H1 (cell line): ENCODE results near the gene DPYD. TPM values are rescaled to one million over a fixed set of nuclear protein-coding genes. Genes with fewer than 3 reads are reported as not detected.

Experiments used
- CTCF ChIA-PET: fragments of 300-600 bp; sonication (Branson Sonifier 250); formaldehyde crosslinking; loops from one replicate; lab custom pipeline; 2021; ENCODE audit not compliant: partially characterized antibody; lab: Charles Lee
- POLR2A ChIA-PET: fragments of 300-600 bp; sonication (Branson Sonifier 250); formaldehyde crosslinking; loops from one replicate; lab custom pipeline; 2021; ENCODE audit warnings: inconsistent platforms; ENCODE audit not compliant: partially characterized antibody; lab: Charles Lee
- DNase-seq, 2 experiments: peaks; one replicate each; pipeline versions ENCODE4 v3.0.0 to v3.0.0-alpha.2; 2010 to 2022; ENCODE audit warnings: low spot score in 2 of 2, low read depth in 1 of 2, mixed read lengths in 1 of 2
- FAIRE-seq: peaks from 2 replicates; lab custom pipeline; 2011; peaks lifted over from hg19 to GRCh38; lab: Jason Lieb, UNC
- H2AFZ ChIP-seq: 2 replicates; pipeline ENCODE4 v1.8.1; 2012; ENCODE audit warnings: low read length, inconsistent platforms
- H2AK5ac ChIP-seq: 2 replicates; pipeline ENCODE4 v1.6.1; 2013; ENCODE audit warnings: low read depth, low read length
- H2BK120ac ChIP-seq: replicated peaks from 2 replicates; pipeline ENCODE3; 2013; ENCODE audit warnings: low read depth, low read length, inconsistent platforms
- H2BK12ac ChIP-seq: 2 replicates; pipeline ENCODE4 v1.6.1; 2013; ENCODE audit warnings: low read depth, low read length
- H2BK15ac ChIP-seq: 2 replicates; pipeline ENCODE4 v1.6.1; 2013; ENCODE audit warnings: low read length
- H2BK20ac ChIP-seq: 2 replicates; pipeline ENCODE4 v1.6.1; 2013; ENCODE audit warnings: low read length
- H2BK5ac ChIP-seq: 2 replicates; pipeline ENCODE4 v1.6.1; 2013; ENCODE audit warnings: low read depth, low read length
- H3K14ac ChIP-seq: 2 replicates; pipeline ENCODE4 v1.6.1; 2013; ENCODE audit warnings: inconsistent platforms; ENCODE audit not compliant: insufficient read length
- H3K18ac ChIP-seq: 2 replicates; pipeline ENCODE4 v1.6.1; 2013; ENCODE audit warnings: low read length; ENCODE audit errors: extremely low read depth
- H3K23ac ChIP-seq: 2 replicates; pipeline ENCODE4 v1.6.1; 2013; ENCODE audit warnings: inconsistent platforms; ENCODE audit not compliant: insufficient read length
- H3K23me2 ChIP-seq: 2 replicates; pipeline ENCODE4 v1.6.1; 2013; ENCODE audit warnings: low read depth, low read length
- H3K27ac ChIP-seq: 2 replicates; pipeline ENCODE4 v1.6.1; 2011; ENCODE audit warnings: low read depth, low read length, inconsistent platforms
- H3K27me3 ChIP-seq, 4 experiments: replicated peaks in 1 of 4; 1 replicate in 1 of 4; 2 replicates in 3 of 4; pipeline versions ENCODE4 v1.6.1 to v1.8.1; 2011 to 2013; ENCODE audit warnings: low read length in 3 of 4, mild to moderate bottlenecking in 3 of 4, inconsistent platforms in 2 of 4, mixed read lengths in 2 of 4, moderate library complexity in 1 of 4; ENCODE audit not compliant: control insufficient read depth in 3 of 4, insufficient read depth in 3 of 4; ENCODE audit errors: extremely low read depth in 1 of 4
- H3K36me3 ChIP-seq, 4 experiments: 2 replicates each; pipeline versions ENCODE4 v1.6.1 to v1.8.1; 2011 to 2013; ENCODE audit warnings: mild to moderate bottlenecking in 4 of 4, low read length in 3 of 4, moderate library complexity in 2 of 4, control low read depth in 1 of 4, inconsistent platforms in 1 of 4; ENCODE audit not compliant: insufficient read depth in 4 of 4, control insufficient read depth in 2 of 4
- H3K4ac ChIP-seq: replicated peaks from 2 replicates; pipeline ENCODE3; 2013; ENCODE audit warnings: low read length, low read depth, mixed read lengths, inconsistent platforms; ENCODE audit not compliant: insufficient read length
- H3K4me1 ChIP-seq, 4 experiments: replicated peaks in 1 of 4; 1 replicate in 1 of 4; 2 replicates in 3 of 4; pipeline versions ENCODE4 v1.6.1 to v1.8.1; 2011 to 2013; ENCODE audit warnings: low read length in 3 of 4, inconsistent platforms in 2 of 4, mixed read lengths in 1 of 4; ENCODE audit not compliant: insufficient read depth in 4 of 4, control insufficient read depth in 3 of 4
- H3K4me2 ChIP-seq, 2 experiments: 2 replicates each; pipeline versions ENCODE4 v1.6.1 to v1.8.1; 2011 to 2013; ENCODE audit warnings: low read depth in 2 of 2, low read length in 2 of 2, control low read depth in 1 of 2, inconsistent platforms in 1 of 2, mild to moderate bottlenecking in 1 of 2; ENCODE audit not compliant: insufficient read depth in 1 of 2
- H3K4me3 ChIP-seq, 4 experiments: fragments of 200-600, 300-600 bp in 1 of 4; sonication (generic), shearing (Covaris generic), sonication (Bioruptor Twin) in 1 of 4; 2 replicates each; pipeline versions ENCODE4 v1.5.1 to v1.8.1; 2011 to 2016; ENCODE audit warnings: low read length in 4 of 4, low read depth in 3 of 4, control low read depth in 2 of 4, inconsistent platforms in 2 of 4, mild to moderate bottlenecking in 2 of 4, mixed read lengths in 1 of 4, moderate library complexity in 1 of 4; ENCODE audit not compliant: insufficient read depth in 2 of 4; ENCODE audit errors: extremely low read depth in 1 of 4
- H3K56ac ChIP-seq: replicated peaks from 2 replicates; pipeline ENCODE3; 2013; ENCODE audit warnings: low read depth, mild to moderate bottlenecking, mixed read lengths, low read length, inconsistent platforms; ENCODE audit not compliant: insufficient read length
- H3K79me1 ChIP-seq: 2 replicates; pipeline ENCODE4 v1.6.1; 2013; ENCODE audit warnings: low read depth, low read length, control low read depth
- H3K79me2 ChIP-seq, 2 experiments: 2 replicates each; pipeline versions ENCODE4 v1.6.1 to v1.8.1; 2012 to 2013; ENCODE audit warnings: low read length in 2 of 2, mild to moderate bottlenecking in 2 of 2, inconsistent platforms in 1 of 2; ENCODE audit not compliant: insufficient read depth in 2 of 2, control insufficient read depth in 1 of 2
- H3K9ac ChIP-seq, 4 experiments: replicated peaks in 1 of 4; 1 replicate in 1 of 4; 2 replicates in 3 of 4; pipeline versions ENCODE4 v1.6.1 to v1.8.1; 2011 to 2013; ENCODE audit warnings: low read depth in 3 of 4, low read length in 3 of 4, control low read depth in 2 of 4, mild to moderate bottlenecking in 2 of 4, moderate library complexity in 2 of 4, inconsistent platforms in 1 of 4; ENCODE audit errors: extremely low read depth in 1 of 4
- H3K9me3 ChIP-seq, 2 experiments: 2 replicates each; pipeline versions ENCODE4 v1.6.1 to v1.8.1; 2012 to 2013; ENCODE audit warnings: mild to moderate bottlenecking in 2 of 2, moderate library complexity in 2 of 2, control low read depth in 1 of 2, inconsistent platforms in 1 of 2, low read depth in 1 of 2, low read length in 1 of 2, mixed read lengths in 1 of 2; ENCODE audit not compliant: insufficient read depth in 2 of 2
- H4K20me1 ChIP-seq, 2 experiments: replicated peaks in 1 of 2; 2 replicates each; pipeline versions ENCODE3 to v1.8.1; 2011 to 2013; ENCODE audit warnings: inconsistent platforms in 2 of 2, low read length in 2 of 2, mild to moderate bottlenecking in 1 of 2; ENCODE audit not compliant: insufficient read depth in 2 of 2, control insufficient read depth in 1 of 2
- H4K5ac ChIP-seq: 2 replicates; pipeline ENCODE4 v1.6.1; 2013; ENCODE audit warnings: low read length, low read depth, mixed read lengths, inconsistent platforms; ENCODE audit not compliant: insufficient read length
- H4K8ac ChIP-seq: 2 replicates; pipeline ENCODE4 v1.8.0; 2013; ENCODE audit warnings: mild to moderate bottlenecking, moderate library complexity, low read length, inconsistent platforms; ENCODE audit not compliant: insufficient read depth; ENCODE audit errors: extremely low read depth
- H4K91ac ChIP-seq: replicated peaks from 2 replicates; pipeline ENCODE3; 2013; ENCODE audit warnings: low read length, mixed read lengths, inconsistent platforms; ENCODE audit not compliant: insufficient read length
- EGR1 ChIP-seq: IDR thresholded peaks from 2 replicates; pipeline ENCODE4 v1.6.1; 2011; ENCODE audit warnings: low read depth, low read length, borderline replicate concordance
- FOSL1 ChIP-seq: IDR thresholded peaks from 2 replicates; pipeline ENCODE4 v1.6.1; 2011; ENCODE audit warnings: mild to moderate bottlenecking, low read depth, low read length, moderate library complexity; ENCODE audit not compliant: insufficient read depth
- HDAC6 ChIP-seq: IDR thresholded peaks from one replicate; pipeline ENCODE4 v1.7.1; 2012; ENCODE audit warnings: low read depth, mild to moderate bottlenecking, inconsistent platforms, low read length, moderate library complexity
- POLR2AphosphoS5 ChIP-seq: IDR thresholded peaks from 2 replicates; pipeline ENCODE4 v1.6.1; 2011; ENCODE audit warnings: low read depth, low read length
- RNF2 ChIP-seq: fragments of 200-900, 300-1000 bp; sonication (generic); IDR thresholded peaks from 2 replicates; pipeline ENCODE4 v1.7.1; 2016; ENCODE audit warnings: borderline replicate concordance, low read depth, mild to moderate bottlenecking, antibody characterized with exemption, low read length; ENCODE audit not compliant: poor library complexity, severe bottlenecking; ENCODE audit errors: missing control alignments
- SAP30 ChIP-seq: fragments of 300-600 bp; sonication (generic); IDR thresholded peaks from 2 replicates; pipeline ENCODE4 v1.7.1; 2012; ENCODE audit warnings: low read length, moderate library complexity, mild to moderate bottlenecking, inconsistent platforms; ENCODE audit not compliant: insufficient read depth, insufficient replicate concordance
- SUZ12 ChIP-seq: fragments of 200-600 bp; sonication (generic); IDR thresholded peaks from 2 replicates; pipeline ENCODE4 v1.6.1; 2012; ENCODE audit warnings: mild to moderate bottlenecking, inconsistent platforms, low read length, moderate library complexity, mixed read lengths
- TAF7 ChIP-seq: optimal IDR thresholded peaks from 2 replicates; pipeline ENCODE3; 2011; ENCODE audit warnings: low read depth, mild to moderate bottlenecking, inconsistent platforms, low read length, moderate library complexity, borderline replicate concordance
- ZNF274 ChIP-seq: IDR thresholded peaks from 2 replicates; pipeline ENCODE4 v1.7.0; 2012; ENCODE audit warnings: low read length, borderline replicate concordance; ENCODE audit errors: extremely low read depth
- WGBS, 2 experiments: shearing (Covaris generic) in 1 of 2; methylation state at CpG; one replicate each; pipeline versions ENCODE4 v1.1.6 to v1.1.7; 2013 to 2015; ENCODE audit warnings: low lambda C conversion rate in 2 of 2, mixed read lengths in 2 of 2, inconsistent platforms in 1 of 2, low coverage in 1 of 2, missing lambda C conversion rate in 1 of 2; ENCODE audit not compliant: insufficient replicate concordance in 2 of 2, insufficient coverage in 1 of 2, insufficient read length in 1 of 2; ENCODE audit errors: extremely low coverage in 1 of 2, missing lambda C conversion rate in 1 of 2; 5-methylcytosine and 5-hydroxymethylcytosine counted together
- polyA plus RNA-seq, 7 experiments: library from polyadenylated mRNA; depleted of rRNA in 3 of 7; stranded (reverse) in 5 of 7; unstranded in 2 of 7; fragments of >200 nt in 5 of 7; fragments of 200-250 nt in 2 of 7; gene quantifications; 1 replicate in 5 of 7; 2 replicates in 1 of 7; 4 replicates in 1 of 7; pipeline versions ENCODE4 v1.2.1 to v1.2.3, GENCODE V29; 2011 to 2013; ENCODE audit warnings: missing spikeins in 2 of 7, mixed read lengths in 2 of 7
- total RNA-seq: library from RNA; stranded (reverse); fragmentation: NEBNext Ultra II Directional; extraction: Animal tissue kit (Norgen Biotek cat#: 25700); gene quantifications from 2 replicates; pipeline ENCODE4 v1.2.1, GENCODE V29; 2021

The DPYD gene
- total and polyA plus RNA-seq, 2 of the 8 experiments (the other 6 are each of a cell fraction or from before 2014, with no cell fraction given), result 0.29 to 0.73 TPM

DNA sequence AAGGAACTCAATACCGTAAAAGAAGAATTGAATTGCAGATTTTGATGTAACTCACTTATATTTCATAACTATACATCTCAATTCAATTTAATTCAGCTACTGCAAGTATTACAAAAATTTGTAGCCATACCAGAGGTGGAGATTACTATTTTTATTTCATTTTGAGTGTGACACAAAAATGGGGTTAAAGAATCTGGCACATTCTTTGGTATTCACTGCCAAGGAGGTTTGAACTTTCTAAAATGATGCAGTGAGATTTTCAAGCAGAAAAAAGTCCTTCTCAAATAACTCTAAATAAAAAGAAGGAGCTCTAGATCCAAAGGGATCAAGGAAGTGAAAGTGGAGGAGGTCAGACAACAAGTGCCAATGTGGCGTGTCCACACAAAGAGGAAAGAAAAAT lies 569.0 kb downstream of the DPYD start:
- no peak for FAIRE-seq
- CTCF ChIA-PET, result no interaction called here
- 96% methylated on average over 2 of the region's 2 CpGs; no CpG with 5 or more reads in 1 of the 2 experiments for WGBS, 2 experiments
- TF ChIP-seq TAF7, result no peak
- no peak for TF ChIP-seq SUZ12
- TF ChIP-seq FOSL1, result no peak
- TF ChIP-seq SAP30, result no peak
- TF ChIP-seq POLR2AphosphoS5, result no peak
- TF ChIP-seq EGR1, result no peak
- TF ChIP-seq HDAC6, result no peak
- TF ChIP-seq ZNF274, result no peak
- TF ChIP-seq RNF2, result no peak

More for the DNA sequence above, 569.0 kb downstream of the DPYD start:
- Histone ChIP-seq H3K4me3 (no peak overlapping the region), H3K79me1 (no peaks in the 10 kb centered on the region), H3K27me3 (no peaks in the 10 kb centered on the region), H4K8ac (no peak overlapping the region), H2AK5ac (no peak overlapping the region), H3K56ac (no peak overlapping the region), H2AFZ (no peak overlapping the region), H3K23me2 (no peaks in the 10 kb centered on the region), H3K4me2 (no peak overlapping the region), H2BK12ac (no peak overlapping the region), H3K23ac (no peak overlapping the region), H2BK20ac (no peak overlapping the region), H3K4me1 (peaks cover 0 to 3% (median 0%) of the 10 kb centered on the region in 4 experiments; a peak in 2 of 7 replicates), H4K5ac (no peak overlapping the region), H4K20me1 (no peaks in the 10 kb centered on the region), H3K4ac (no peak overlapping the region), H3K36me3 (no peaks in the 10 kb centered on the region), H2BK120ac (no peak overlapping the region), H3K9me3 (no peaks in the 10 kb centered on the region), H2BK15ac (no peak overlapping the region), H3K27ac (no peak overlapping the region), H3K14ac (no peak overlapping the region), H2BK5ac (no peak overlapping the region), H3K9ac (no peak overlapping the region), H4K91ac (no peak overlapping the region), H3K18ac (no peak overlapping the region), H3K79me2 (no peaks in the 10 kb centered on the region)
- no peak for DNase-seq
- POLR2A ChIA-PET, result no interaction called here
